ENCODE results near the gene FNDC10.
"Not testable (repeated sequence)": the region's sequence is repeated elsewhere in the genome, so short reads cannot be mapped to it uniquely, and the experiment has no call there.

DNA sequence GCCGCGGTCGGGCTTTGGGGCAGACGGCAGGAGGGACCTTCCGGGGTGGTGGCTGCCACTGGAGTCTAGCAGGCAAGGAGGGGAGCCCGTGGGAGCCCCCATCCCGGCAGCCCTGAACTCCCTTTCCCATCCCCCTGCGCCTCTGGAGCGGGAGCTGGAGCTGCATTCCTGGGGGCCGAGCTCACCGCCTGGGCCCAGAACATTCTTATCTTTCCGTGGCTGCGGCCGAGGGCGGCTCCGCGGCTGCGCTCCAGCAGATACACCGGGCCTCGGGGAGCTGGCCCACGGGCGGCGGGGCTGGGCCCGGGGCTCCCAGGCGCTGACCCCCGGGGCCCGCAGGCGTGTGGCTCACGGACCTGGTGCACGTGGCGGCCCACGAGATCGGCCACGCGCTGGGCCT lies 33.5 kb upstream of the FNDC10 start:
- TF ChIP-seq, protein P1, sequence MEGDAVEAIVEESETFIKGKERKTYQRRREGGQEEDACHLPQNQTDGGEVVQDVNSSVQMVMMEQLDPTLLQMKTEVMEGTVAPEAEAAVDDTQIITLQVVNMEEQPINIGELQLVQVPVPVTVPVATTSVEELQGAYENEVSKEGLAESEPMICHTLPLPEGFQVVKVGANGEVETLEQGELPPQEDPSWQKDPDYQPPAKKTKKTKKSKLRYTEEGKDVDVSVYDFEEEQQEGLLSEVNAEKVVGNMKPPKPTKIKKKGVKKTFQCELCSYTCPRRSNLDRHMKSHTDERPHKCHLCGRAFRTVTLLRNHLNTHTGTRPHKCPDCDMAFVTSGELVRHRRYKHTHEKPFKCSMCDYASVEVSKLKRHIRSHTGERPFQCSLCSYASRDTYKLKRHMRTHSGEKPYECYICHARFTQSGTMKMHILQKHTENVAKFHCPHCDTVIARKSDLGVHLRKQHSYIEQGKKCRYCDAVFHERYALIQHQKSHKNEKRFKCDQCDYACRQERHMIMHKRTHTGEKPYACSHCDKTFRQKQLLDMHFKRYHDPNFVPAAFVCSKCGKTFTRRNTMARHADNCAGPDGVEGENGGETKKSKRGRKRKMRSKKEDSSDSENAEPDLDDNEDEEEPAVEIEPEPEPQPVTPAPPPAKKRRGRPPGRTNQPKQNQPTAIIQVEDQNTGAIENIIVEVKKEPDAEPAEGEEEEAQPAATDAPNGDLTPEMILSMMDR (IDR thresholded peaks at IDR 0.05), result not testable (repeated sequence)
- TF ChIP-seq POLR2A (IDR thresholded peaks at IDR 0.05), result not testable (repeated sequence)
